ENCODE data around the gene CLGN.
A peak's percentile ranks its signal among the peaks of the same experiment; 100 is the strongest.

Gene CLGN

GRCh38 chr4:140374130-140374477, 53.3 kb downstream of the CLGN start:
- DNase-seq (ENCODE audit: low spot score) = no peak

- peak; percentile 100 for DNase-seq (ENCODE audit: low spot score)
These were observed 53.9 kb downstream of the CLGN start, which contains the start of gene SCOC for GRCh38 chr4:140373328-140374129. SCOC (plus strand) TSS chr4:140373646; CDS start chr4:140379171, 5,525 bp downstream.

GRCh38 chr4:140372751-140373327, 54.6 kb downstream of the CLGN start:
- DNase-seq (ENCODE audit: low spot score) = peak; percentile 47

- no peak for DNase-seq (ENCODE audit: low spot score)
These were observed 58.8 kb downstream of the CLGN start for GRCh38 chr4:140368686-140369085.

- no peak for DNase-seq (ENCODE audit: low spot score)
These were observed 59.7 kb downstream of the CLGN start for GRCh38 chr4:140367738-140368137.

- DNase-seq (ENCODE audit: low spot score) = no peak
These were observed 63.9 kb downstream of the CLGN start for GRCh38 chr4:140363558-140363957.

GRCh38 chr4:140363051-140363450, 64.4 kb downstream of the CLGN start:
- no peak for DNase-seq (ENCODE audit: low spot score)

GRCh38 chr4:140361099-140361498, 66.3 kb downstream of the CLGN start:
- no peak for DNase-seq (ENCODE audit: low spot score)

GRCh38 chr4:140359562-140360427, 67.7 kb downstream of the CLGN start:
- DNase-seq (ENCODE audit: low spot score) = peak; percentile 78

- DNase-seq (ENCODE audit: low spot score) = no peak
These were observed 69.2 kb downstream of the CLGN start for GRCh38 chr4:140358281-140358680.

GRCh38 chr4:140357868-140358267, 69.6 kb downstream of the CLGN start:
- no peak for DNase-seq (ENCODE audit: low spot score)

GRCh38 chr4:140355288-140355687, 72.2 kb downstream of the CLGN start:
- DNase-seq (ENCODE audit: low spot score) = no peak

GRCh38 chr4:140353786-140354185, 73.7 kb downstream of the CLGN start:
- no peak for DNase-seq (ENCODE audit: low spot score)

- DNase-seq (ENCODE audit: low spot score) = peak; percentile 73
These were observed 76.1 kb downstream of the CLGN start for GRCh38 chr4:140351093-140352075.

- no peak for DNase-seq (ENCODE audit: low spot score)
These were observed 77.6 kb downstream of the CLGN start for GRCh38 chr4:140349816-140350215.

GRCh38 chr4:140346136-140346535, 81.3 kb downstream of the CLGN start:
- DNase-seq (ENCODE audit: low spot score) = peak; percentile 77

GRCh38 chr4:140344621-140345020, 82.8 kb downstream of the CLGN start:
- no peak for DNase-seq (ENCODE audit: low spot score)

GRCh38 chr4:140344101-140344500, 83.3 kb downstream of the CLGN start:
- DNase-seq (ENCODE audit: low spot score) = no peak

- no peak for DNase-seq (ENCODE audit: low spot score)
These were observed 84.1 kb downstream of the CLGN start for GRCh38 chr4:140343303-140343702.

- no peak for DNase-seq (ENCODE audit: low spot score)
These were observed 84.8 kb downstream of the CLGN start for GRCh38 chr4:140342620-140343019.

Data from pons (tissue), 1 donor.